Type B pancreatic cell (in vitro differentiated cells): Measurements from ENCODE around the gene KAZN. TPM values are rescaled to one million over a fixed set of nuclear protein-coding genes. Genes with fewer than 3 reads are reported as not detected.
A peak's percentile ranks its signal among the peaks of the same experiment; 100 is the strongest.

Source experiments
- DNase-seq: peaks from one replicate; pipeline ENCODE4 v3.0.0; 2021; ENCODE audit warnings: mixed read lengths; ENCODE audit not compliant: unreplicated experiment; ENCODE audit errors: extremely low spot score
- H3K27ac Mint-ChIP-seq: 2 replicates; pipeline ENCODE4 v1.8.0; 2021; ENCODE audit warnings: mild to moderate bottlenecking, mixed read lengths
- H3K27me3 Mint-ChIP-seq: 2 replicates; pipeline ENCODE4 v1.8.0; 2021; ENCODE audit warnings: mixed read lengths
- H3K36me3 Mint-ChIP-seq: 2 replicates; pipeline ENCODE4 v1.8.0; 2021; ENCODE audit warnings: mixed read lengths
- H3K4me1 Mint-ChIP-seq: one replicate; pipeline ENCODE4 v1.8.0; 2021; ENCODE audit warnings: mixed read lengths; ENCODE audit not compliant: unreplicated experiment
- H3K4me3 Mint-ChIP-seq: 2 replicates; pipeline ENCODE4 v1.8.0; 2021; ENCODE audit warnings: mild to moderate bottlenecking, mixed read lengths
- H3K9me3 Mint-ChIP-seq: 2 replicates; pipeline ENCODE4 v1.8.0; 2021; ENCODE audit warnings: mixed read lengths
- CTCF ChIP-seq: fragments of 200-600 bp; sonication (generic); conservative IDR thresholded peaks from 2 replicates; pipeline ENCODE4 v1.5.0; 2021; ENCODE audit warnings: antibody characterized with exemption, mild to moderate bottlenecking
- total RNA-seq: library from RNA; stranded (reverse); gene quantifications from 2 replicates; pipeline ENCODE4 v1.2.1, GENCODE V29; 2021; ENCODE audit warnings: low replicate concordance

KAZN gene
- total RNA-seq, 1 donor from 2014 or later: 33.7 TPM

DNA sequence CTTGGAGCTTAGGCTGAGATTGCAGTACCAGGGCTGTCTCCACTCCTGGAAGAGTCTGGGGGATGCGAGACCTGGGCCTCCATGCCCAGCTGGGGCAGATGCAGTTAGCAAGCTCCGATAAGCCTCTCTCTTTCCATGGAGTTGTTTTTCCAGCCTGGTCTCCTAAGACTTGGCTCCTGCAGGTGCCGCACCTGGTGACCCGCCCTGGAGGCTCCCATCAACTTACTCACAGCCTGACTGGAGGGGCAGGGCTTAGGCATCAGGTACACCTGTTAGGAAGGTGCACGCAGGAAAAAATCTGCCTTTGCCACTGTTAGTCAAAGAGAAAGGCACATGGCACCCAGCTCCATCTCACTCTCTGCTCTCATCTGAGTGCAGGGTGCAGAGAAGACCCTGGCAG is 356.9 kb downstream of the KAZN start:
- H3K4me3 Mint-ChIP-seq: no peak overlapping the region
- DNase-seq: no peak
- peaks cover 8% of the 10 kb centered on the region for H3K36me3 Mint-ChIP-seq
- peak overlapping the region; percentile 13 for H3K27ac Mint-ChIP-seq
- peaks cover 24% of the 10 kb centered on the region for H3K4me1 Mint-ChIP-seq
- no peak for TF ChIP-seq CTCF
- H3K27me3 Mint-ChIP-seq: no peaks in the 10 kb centered on the region
- no peaks in the 10 kb centered on the region for H3K9me3 Mint-ChIP-seq

DNA sequence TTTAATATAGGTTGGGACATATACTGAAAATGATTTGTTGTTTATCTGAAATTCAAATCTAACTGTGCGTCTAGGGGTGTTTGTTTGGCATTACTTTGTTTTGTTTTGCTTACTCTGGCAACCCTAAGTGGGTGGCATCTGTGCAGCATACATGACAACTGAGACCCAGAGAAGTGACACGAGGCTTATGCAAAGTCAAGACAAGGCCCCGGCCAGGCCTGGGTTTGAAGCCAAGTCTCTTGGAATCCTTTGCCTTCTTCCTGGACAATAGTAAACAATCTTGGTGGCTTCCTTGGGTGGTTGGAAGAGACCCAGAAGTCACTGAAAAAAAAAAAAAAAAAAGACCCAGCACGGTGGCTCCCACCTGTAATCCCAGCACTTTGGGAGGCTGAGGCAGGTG is 357.5 kb downstream of the KAZN start:
- no peak for TF ChIP-seq CTCF
- DNase-seq: no peak
- H3K4me1 Mint-ChIP-seq: peaks cover 18% of the 10 kb centered on the region
- no peaks in the 10 kb centered on the region for H3K27me3 Mint-ChIP-seq
- H3K4me3 Mint-ChIP-seq: no peak overlapping the region
- H3K27ac Mint-ChIP-seq: no peak overlapping the region
- no peaks in the 10 kb centered on the region for H3K9me3 Mint-ChIP-seq
- H3K36me3 Mint-ChIP-seq: peaks cover 9% of the 10 kb centered on the region

DNA sequence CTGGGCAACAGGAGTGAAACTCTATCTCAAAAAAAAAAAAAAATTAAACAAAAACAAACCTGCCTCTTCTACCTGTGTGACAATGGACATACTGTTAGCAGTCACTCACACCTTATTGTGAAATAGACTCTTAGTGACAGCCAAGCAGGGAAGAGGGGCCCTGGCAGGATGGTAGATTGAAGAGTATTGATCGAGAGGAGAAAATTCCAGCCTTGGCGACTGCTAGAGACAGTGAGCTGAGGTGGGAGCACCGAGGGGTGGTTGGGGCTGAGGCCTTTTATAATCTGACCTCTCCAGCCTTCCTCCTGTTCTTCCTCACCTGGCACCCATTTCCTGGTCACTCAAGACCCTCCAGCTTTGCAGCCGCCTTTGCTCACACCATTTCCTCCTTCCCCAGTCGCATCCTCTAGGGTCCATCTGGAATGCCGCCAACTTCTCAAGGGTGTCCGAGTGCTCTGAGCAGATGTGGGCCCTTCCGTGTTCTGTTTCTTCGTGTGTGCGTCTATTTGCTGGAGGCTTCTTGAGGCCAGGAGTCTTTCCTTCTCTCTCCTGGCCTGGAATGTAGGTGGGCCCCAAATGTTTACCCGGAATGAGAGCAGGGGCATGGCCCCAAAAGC is 358.2 kb downstream of the KAZN start:
- no peaks in the 10 kb centered on the region for H3K9me3 Mint-ChIP-seq
- TF ChIP-seq CTCF: no peak
- H3K36me3 Mint-ChIP-seq: peaks cover 9% of the 10 kb centered on the region
- H3K27me3 Mint-ChIP-seq: no peaks in the 10 kb centered on the region
- no peak for DNase-seq
- H3K4me1 Mint-ChIP-seq: peaks cover 16% of the 10 kb centered on the region
- H3K4me3 Mint-ChIP-seq: no peak overlapping the region
- H3K27ac Mint-ChIP-seq: no peak overlapping the region

DNA sequence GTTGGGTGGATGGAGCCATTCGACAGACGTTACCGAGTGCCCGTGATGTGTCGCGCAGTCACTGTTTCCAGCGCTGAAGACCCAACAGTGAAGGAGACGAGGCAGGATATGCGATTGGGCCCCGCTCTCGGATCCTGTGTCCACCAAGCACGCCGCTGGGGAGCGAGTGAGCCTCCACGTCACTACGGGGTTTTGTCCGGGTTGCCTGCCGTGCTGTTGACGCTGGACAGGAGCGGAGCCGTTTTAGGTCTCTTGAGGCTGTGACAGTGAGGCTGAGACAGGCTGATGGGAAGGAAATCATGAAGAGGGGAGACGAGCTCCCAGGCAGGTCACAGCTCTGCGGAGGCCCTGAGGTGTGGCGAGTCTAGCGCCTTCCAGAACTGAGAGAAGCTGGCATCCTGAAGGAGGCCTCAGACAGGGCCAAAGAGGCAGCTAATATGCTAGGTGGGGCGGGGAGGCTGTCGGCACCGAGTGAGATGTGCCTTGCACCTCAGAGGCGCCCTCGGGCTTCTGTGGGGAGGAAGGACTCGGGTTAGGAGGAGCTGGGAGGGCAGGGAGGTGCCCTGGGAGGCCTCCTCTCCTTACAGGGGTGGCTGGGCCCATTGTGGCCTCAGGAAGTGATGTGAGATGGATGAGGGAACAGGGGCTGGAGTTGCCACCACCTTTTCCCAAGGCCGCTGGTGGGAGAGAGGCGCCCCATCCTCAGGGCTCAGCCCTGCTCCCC is 359.1 kb downstream of the KAZN start:
- no peak overlapping the region for H3K4me3 Mint-ChIP-seq
- no peak for DNase-seq
- peaks cover 7% of the 10 kb centered on the region for H3K36me3 Mint-ChIP-seq
- H3K4me1 Mint-ChIP-seq: peaks cover 16% of the 10 kb centered on the region
- H3K27me3 Mint-ChIP-seq: no peaks in the 10 kb centered on the region
- H3K27ac Mint-ChIP-seq: no peak overlapping the region
- no peaks in the 10 kb centered on the region for H3K9me3 Mint-ChIP-seq
- no peak for TF ChIP-seq CTCF

GRCh38 chr1:14958249-14959058 is 360.0 kb downstream of the KAZN start:
- H3K4me3 Mint-ChIP-seq: no peak overlapping the region
- no peaks in the 10 kb centered on the region for H3K27me3 Mint-ChIP-seq
- peaks cover 16% of the 10 kb centered on the region for H3K4me1 Mint-ChIP-seq
- H3K27ac Mint-ChIP-seq: no peak overlapping the region
- H3K36me3 Mint-ChIP-seq: peaks cover 5% of the 10 kb centered on the region
- TF ChIP-seq CTCF: no peak
- no peak for DNase-seq
- no peaks in the 10 kb centered on the region for H3K9me3 Mint-ChIP-seq
